T-helper 2 cell treated with Interferon-gamma antibody and Interleukin-4, amounts not matched to agents 5 μg/mL and 100 μg/mL, for 36 hours (primary cell): ENCODE data around the gene TAF15.

ENCODE experiments used
- DNase-seq: peaks from one replicate; pipeline ENCODE4 v3.0.0; 2021; ENCODE audit warnings: low spot score
- H3K27ac Mint-ChIP-seq: one replicate; pipeline ENCODE4 v1.8.0; 2021; ENCODE audit warnings: mild to moderate bottlenecking, mixed read lengths
- H3K27me3 Mint-ChIP-seq: one replicate; pipeline ENCODE4 v1.8.0; 2021; ENCODE audit warnings: low read depth, mixed read lengths
- H3K36me3 Mint-ChIP-seq: one replicate; pipeline ENCODE4 v1.8.0; 2021; ENCODE audit warnings: low read depth, mixed read lengths
- H3K4me1 Mint-ChIP-seq: one replicate; pipeline ENCODE4 v1.8.0; 2021; ENCODE audit warnings: low read depth, mixed read lengths
- H3K4me3 Mint-ChIP-seq: one replicate; pipeline ENCODE4 v1.8.0; 2022; ENCODE audit warnings: mild to moderate bottlenecking, moderate library complexity, mixed read lengths
- H3K9me3 Mint-ChIP-seq: one replicate; pipeline ENCODE4 v1.8.0; 2021; ENCODE audit warnings: mixed read lengths

The TAF15 gene

GRCh38 chr17:35795871-35796265 is 13.4 kb upstream of the TAF15 start:
- Mint-ChIP-seq H3K27me3 (peaks cover 70% of the 10 kb centered on the region), H3K9me3 (no peaks in the 10 kb centered on the region), H3K36me3 (no peaks in the 10 kb centered on the region), H3K4me3 (peak overlapping the region; percentile 78), H3K4me1 (peaks cover 11% of the 10 kb centered on the region), H3K27ac (no peak overlapping the region)
- no peak for DNase-seq

DNA sequence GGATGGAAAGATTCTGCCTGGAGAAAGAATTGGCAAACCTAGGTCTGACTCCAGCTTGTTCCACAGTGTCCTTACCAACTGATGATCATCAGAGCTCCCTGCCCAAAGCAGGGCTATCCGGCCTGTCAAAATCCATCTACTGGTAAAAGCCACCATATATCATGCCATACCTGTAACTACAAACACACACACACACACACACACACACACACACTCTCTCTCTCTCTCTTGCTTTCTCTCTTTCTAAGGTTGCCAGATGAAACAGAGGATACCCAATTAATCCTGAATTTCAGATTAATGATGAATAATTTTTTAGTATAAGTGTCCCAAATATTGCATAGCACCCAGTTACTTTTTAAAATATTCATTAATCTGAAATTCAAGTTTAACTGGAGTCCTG is 12.3 kb upstream of the TAF15 start:
- Mint-ChIP-seq H3K36me3 (no peaks in the 10 kb centered on the region), H3K9me3 (no peaks in the 10 kb centered on the region), H3K27me3 (peaks cover 62% of the 10 kb centered on the region), H3K4me1 (peaks cover 17% of the 10 kb centered on the region), H3K27ac (no peak overlapping the region), H3K4me3 (no peak overlapping the region)
- no peak for DNase-seq

DNA sequence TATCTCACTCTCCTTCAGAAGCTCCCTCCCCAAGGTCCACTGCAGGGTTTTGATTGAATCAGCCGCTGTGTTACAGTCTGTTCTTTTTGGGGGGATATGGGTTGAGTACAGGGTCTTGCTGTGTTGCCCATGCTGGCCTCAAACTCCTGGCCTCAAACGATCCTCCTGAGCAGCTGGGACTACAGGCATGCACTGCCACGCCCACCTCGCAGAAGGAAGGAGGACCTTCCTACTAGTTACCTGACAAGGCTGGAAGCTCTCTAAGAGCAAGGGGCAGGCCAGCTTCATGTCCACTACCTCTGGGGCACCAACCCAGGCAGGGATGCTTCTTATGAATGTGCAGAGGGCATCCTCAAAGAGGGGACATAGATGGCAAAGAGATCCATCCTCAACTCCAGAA is 11.9 kb upstream of the TAF15 start:
- no peak for DNase-seq
- Mint-ChIP-seq H3K36me3 (no peaks in the 10 kb centered on the region), H3K4me1 (peaks cover 17% of the 10 kb centered on the region), H3K27me3 (peaks cover 58% of the 10 kb centered on the region), H3K4me3 (no peak overlapping the region), H3K9me3 (no peaks in the 10 kb centered on the region), H3K27ac (no peak overlapping the region)

GRCh38 chr17:35797918-35798317 is 11.4 kb upstream of the TAF15 start:
- no peak overlapping the region for H3K27ac Mint-ChIP-seq
- DNase-seq = no peak
- no peaks in the 10 kb centered on the region for H3K36me3 Mint-ChIP-seq
- no peak overlapping the region for H3K4me3 Mint-ChIP-seq
- H3K27me3 Mint-ChIP-seq = peaks cover 53% of the 10 kb centered on the region
- peaks cover 17% of the 10 kb centered on the region for H3K4me1 Mint-ChIP-seq
- H3K9me3 Mint-ChIP-seq = no peaks in the 10 kb centered on the region

DNA sequence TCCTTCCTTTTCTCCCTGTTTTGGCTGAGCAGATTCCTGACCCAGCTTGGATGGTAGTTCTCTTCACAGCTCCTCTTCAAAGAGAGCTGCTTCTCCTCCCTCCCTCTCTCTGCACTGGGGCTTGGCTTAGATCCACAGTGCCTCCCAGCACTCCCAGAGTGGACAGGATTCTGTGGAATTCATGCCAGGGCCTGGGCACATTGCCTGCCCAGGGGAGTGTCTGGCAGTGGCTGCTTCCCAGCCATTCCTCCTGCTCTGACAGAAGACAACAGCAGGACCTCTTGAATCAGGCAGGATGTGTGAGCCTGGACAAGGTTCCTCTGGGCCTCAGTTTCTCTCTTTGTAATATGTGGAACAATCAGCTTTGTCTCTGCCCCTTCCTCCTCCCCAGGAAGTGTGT is 9.3 kb upstream of the TAF15 start:
- H3K36me3 Mint-ChIP-seq = no peaks in the 10 kb centered on the region
- no peak for DNase-seq
- H3K27ac Mint-ChIP-seq = no peak overlapping the region
- H3K27me3 Mint-ChIP-seq = peaks cover 33% of the 10 kb centered on the region
- no peaks in the 10 kb centered on the region for H3K9me3 Mint-ChIP-seq
- no peak overlapping the region for H3K4me3 Mint-ChIP-seq
- H3K4me1 Mint-ChIP-seq = peaks cover 18% of the 10 kb centered on the region

- H3K4me1 Mint-ChIP-seq = peaks cover 13% of the 10 kb centered on the region
- no peak for DNase-seq
- H3K27ac Mint-ChIP-seq = no peak overlapping the region
- H3K4me3 Mint-ChIP-seq = no peak overlapping the region
- H3K27me3 Mint-ChIP-seq = peaks cover 22% of the 10 kb centered on the region
- no peaks in the 10 kb centered on the region for H3K9me3 Mint-ChIP-seq
- H3K36me3 Mint-ChIP-seq = no peaks in the 10 kb centered on the region
Observed at GRCh38 chr17:35801583-35802224, 7.6 kb upstream of the TAF15 start.

- DNase-seq = peak; percentile 52
- H3K4me3 Mint-ChIP-seq = no peak overlapping the region
- no peaks in the 10 kb centered on the region for H3K9me3 Mint-ChIP-seq
- H3K4me1 Mint-ChIP-seq = peaks cover 34% of the 10 kb centered on the region
- no peak overlapping the region for H3K27ac Mint-ChIP-seq
- H3K36me3 Mint-ChIP-seq = no peaks in the 10 kb centered on the region
- no peaks in the 10 kb centered on the region for H3K27me3 Mint-ChIP-seq
Observed at GRCh38 chr17:35804658-35805192, 4.6 kb upstream of the TAF15 start.

DNA sequence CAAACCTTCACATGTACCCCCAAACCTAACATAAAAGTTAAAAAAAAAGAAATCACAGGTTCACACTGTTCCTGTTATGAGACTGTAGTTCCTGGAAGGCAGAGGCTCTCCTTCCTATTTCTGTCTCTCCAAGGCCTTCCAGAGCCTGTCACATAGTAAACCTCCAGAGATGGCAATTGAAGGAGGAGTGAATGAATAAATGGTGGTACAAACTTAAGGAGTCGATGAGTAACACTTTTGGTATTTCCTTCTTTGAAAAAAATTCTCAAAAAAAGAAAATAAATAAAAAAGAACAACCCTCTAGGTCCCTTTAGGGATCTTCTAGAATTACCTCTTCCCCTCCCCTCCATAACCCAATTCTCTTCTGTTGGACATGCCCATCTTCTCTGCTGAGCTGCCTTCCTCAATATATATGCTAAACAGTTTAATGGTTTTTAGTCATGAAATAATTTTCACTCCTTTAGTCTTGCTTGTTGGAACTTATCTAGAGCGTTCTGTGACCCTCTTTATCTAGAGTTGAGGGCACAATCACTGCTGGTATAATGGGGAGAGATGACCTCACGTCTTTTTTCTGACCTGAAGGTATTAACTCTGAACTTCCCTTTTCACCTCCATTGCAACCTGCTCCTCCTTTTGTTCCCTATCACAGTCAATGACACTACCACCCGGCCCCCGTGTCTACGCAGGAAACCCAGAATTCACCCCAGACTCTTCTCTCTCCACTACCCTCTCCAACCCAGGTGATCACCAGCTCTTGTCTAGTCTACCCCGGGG is 1.7 kb upstream of the TAF15 start:
- Mint-ChIP-seq H3K9me3 (no peaks in the 10 kb centered on the region), H3K4me1 (peaks cover 40% of the 10 kb centered on the region), H3K27me3 (no peaks in the 10 kb centered on the region), H3K36me3 (peaks cover 4% of the 10 kb centered on the region), H3K4me3 (peak overlapping the region; percentile 90), H3K27ac (peak overlapping the region; percentile 93)
- no peak for DNase-seq

DNA sequence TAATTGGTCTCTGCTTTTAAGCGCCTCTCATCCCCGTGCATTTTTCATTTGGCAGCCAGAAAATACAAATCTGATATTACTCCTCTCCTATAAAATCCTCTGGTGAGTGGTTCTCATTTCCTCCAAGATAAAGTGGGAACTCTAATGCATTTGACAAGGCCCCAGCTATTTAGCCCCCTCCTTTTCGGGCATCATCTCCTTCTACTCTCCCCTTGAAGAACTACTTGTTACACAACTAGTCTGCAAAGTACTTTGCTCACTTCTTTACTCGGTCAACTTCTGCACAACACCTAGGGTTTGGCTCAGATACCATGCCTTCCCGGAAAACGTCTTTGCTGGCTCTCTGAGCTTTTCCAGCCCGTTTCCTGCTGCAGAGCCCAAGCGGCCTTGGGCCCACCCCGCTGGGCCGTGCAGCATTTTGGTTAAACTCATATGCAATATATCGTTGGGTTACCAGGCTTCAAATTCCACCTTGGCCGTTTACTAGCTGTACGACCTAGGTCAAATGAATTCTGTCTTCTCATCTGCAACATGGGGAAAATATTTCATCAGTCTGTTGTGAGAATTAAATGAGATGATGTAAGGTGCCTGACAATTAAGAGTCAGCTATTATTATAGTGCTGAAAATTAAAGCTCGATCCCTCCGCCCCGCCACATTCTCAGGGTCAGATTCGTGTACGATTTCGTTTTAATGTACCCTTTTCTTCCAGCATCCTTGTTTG is 883 bp upstream of the TAF15 start:
- H3K9me3 Mint-ChIP-seq = no peaks in the 10 kb centered on the region
- peak overlapping the region; percentile 93 for H3K27ac Mint-ChIP-seq
- H3K4me1 Mint-ChIP-seq = peaks cover 44% of the 10 kb centered on the region
- H3K27me3 Mint-ChIP-seq = no peaks in the 10 kb centered on the region
- no peak for DNase-seq
- peaks cover 4% of the 10 kb centered on the region for H3K36me3 Mint-ChIP-seq
- peak overlapping the region; percentile 90 for H3K4me3 Mint-ChIP-seq

GRCh38 chr17:35809855-35810461 is 674 bp downstream of the TAF15 start:
- no peak for DNase-seq
- Mint-ChIP-seq H3K4me1 (peaks cover 48% of the 10 kb centered on the region), H3K36me3 (peaks cover 8% of the 10 kb centered on the region)

GRCh38 chr17:35811759-35812158 is 2.5 kb downstream of the TAF15 start:
- Mint-ChIP-seq H3K4me3 (peak overlapping the region; percentile 27), H3K4me1 (peaks cover 57% of the 10 kb centered on the region), H3K9me3 (no peaks in the 10 kb centered on the region), H3K36me3 (peaks cover 22% of the 10 kb centered on the region), H3K27me3 (no peaks in the 10 kb centered on the region), H3K27ac (no peak overlapping the region)
- no peak for DNase-seq

More at GRCh38 chr17:35809855-35810461, 674 bp downstream of the TAF15 start:
- H3K4me3 Mint-ChIP-seq = peak overlapping the region; percentile 90
- H3K9me3 Mint-ChIP-seq = no peaks in the 10 kb centered on the region
- peak overlapping the region; percentile 93 for H3K27ac Mint-ChIP-seq
- no peaks in the 10 kb centered on the region for H3K27me3 Mint-ChIP-seq

GRCh38 chr17:35812456-35812855 is 3.2 kb downstream of the TAF15 start:
- H3K4me1 Mint-ChIP-seq = peaks cover 51% of the 10 kb centered on the region
- no peaks in the 10 kb centered on the region for H3K9me3 Mint-ChIP-seq
- no peaks in the 10 kb centered on the region for H3K27me3 Mint-ChIP-seq
- no peak for DNase-seq
- peaks cover 22% of the 10 kb centered on the region for H3K36me3 Mint-ChIP-seq
- H3K4me3 Mint-ChIP-seq = no peak overlapping the region
- H3K27ac Mint-ChIP-seq = no peak overlapping the region

DNA sequence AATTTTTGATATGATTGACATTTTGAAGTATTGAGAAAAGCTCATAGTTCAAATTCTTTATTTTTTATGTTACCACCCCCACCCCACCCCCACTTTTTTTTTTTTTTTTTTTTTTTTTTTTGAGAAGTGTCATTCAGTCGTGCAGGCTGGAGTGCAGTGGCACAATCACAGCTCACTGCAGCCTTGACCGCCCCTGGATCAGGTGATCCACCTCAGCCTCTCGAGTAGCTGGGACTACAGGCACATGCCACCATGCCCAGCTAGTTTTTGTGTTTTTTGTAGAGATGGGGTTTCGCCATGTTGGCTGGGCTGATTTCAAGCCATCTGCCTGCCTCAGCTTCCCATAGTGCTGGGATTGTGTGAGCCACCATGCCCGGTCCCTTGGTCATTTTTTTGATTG is 7.4 kb downstream of the TAF15 start:
- Mint-ChIP-seq H3K4me3 (no peak overlapping the region), H3K36me3 (peaks cover 44% of the 10 kb centered on the region), H3K27me3 (no peaks in the 10 kb centered on the region), H3K4me1 (peaks cover 34% of the 10 kb centered on the region), H3K27ac (no peak overlapping the region), H3K9me3 (no peaks in the 10 kb centered on the region)
- no peak for DNase-seq

DNA sequence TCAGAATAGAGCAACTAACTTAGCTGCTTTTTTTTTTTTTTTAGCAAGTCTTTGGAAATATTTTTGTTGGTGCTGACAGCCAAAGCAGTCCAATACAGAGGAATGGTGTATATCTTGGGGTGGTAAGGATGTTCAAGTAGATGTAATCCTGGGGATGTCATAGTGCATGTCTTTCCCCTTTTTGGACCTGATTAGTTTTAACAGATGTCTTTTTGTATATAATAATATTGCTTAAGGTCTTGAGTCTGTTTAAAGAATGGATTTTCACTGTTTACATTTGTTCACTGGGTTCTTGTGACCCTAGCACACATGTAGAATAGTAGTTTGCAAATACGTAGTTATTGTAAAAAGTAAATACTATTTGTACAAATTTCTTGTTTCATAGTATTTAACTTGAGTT is 7.9 kb downstream of the TAF15 start:
- no peak overlapping the region for H3K27ac Mint-ChIP-seq
- H3K4me3 Mint-ChIP-seq = no peak overlapping the region
- no peaks in the 10 kb centered on the region for H3K9me3 Mint-ChIP-seq
- no peaks in the 10 kb centered on the region for H3K27me3 Mint-ChIP-seq
- H3K4me1 Mint-ChIP-seq = peaks cover 31% of the 10 kb centered on the region
- DNase-seq = no peak
- H3K36me3 Mint-ChIP-seq = peaks cover 41% of the 10 kb centered on the region
